Neural cell (in vitro differentiated cells): ENCODE data around the gene ITGAX. TPM values are rescaled to one million over a fixed set of nuclear protein-coding genes. Genes with fewer than 3 reads are reported as not detected.

Experiments used
- H2AFZ ChIP-seq: fragments of 200-600, 300-800 bp; sonication (generic), shearing (Covaris generic); 2 replicates; pipeline ENCODE4 v1.6.0; 2014; ENCODE audit warnings: low read depth, mild to moderate bottlenecking, antibody characterized with exemption, low read length, moderate library complexity
- H3F3A ChIP-seq: fragments of 200-600 bp; shearing (Covaris generic); 2 replicates; pipeline ENCODE4 v1.6.1; 2016; ENCODE audit warnings: mild to moderate bottlenecking, moderate library complexity, mixed read lengths, antibody characterized with exemption, low read length; ENCODE audit not compliant: insufficient read depth, poor library complexity, severe bottlenecking
- H3K27ac ChIP-seq: fragments of 200-600, 300-800 bp; sonication (generic), shearing (Covaris generic); 2 replicates; pipeline ENCODE4 v1.5.1; 2014; ENCODE audit warnings: mild to moderate bottlenecking, low read length, moderate library complexity
- H3K27me3 ChIP-seq: fragments of 300-800, 200-600 bp; sonication (generic), shearing (Covaris generic); 2 replicates; pipeline ENCODE4 v1.6.0; 2014; ENCODE audit warnings: mild to moderate bottlenecking, low read depth, low read length, moderate library complexity; ENCODE audit not compliant: insufficient read depth
- H3K36me3 ChIP-seq: fragments of 300-800, 200-600 bp; sonication (generic), shearing (Covaris generic); 2 replicates; pipeline ENCODE4 v1.5.1; 2014; ENCODE audit warnings: mild to moderate bottlenecking, antibody characterized with exemption, low read length, moderate library complexity; ENCODE audit not compliant: insufficient read depth
- H3K4me2 ChIP-seq: fragments of 300-800, 200-600 bp; sonication (generic), shearing (Covaris generic); 2 replicates; pipeline ENCODE4 v1.6.0; 2014; ENCODE audit warnings: mild to moderate bottlenecking, low read length
- H3K4me3 ChIP-seq: fragments of 300-800, 200-600 bp; sonication (generic), shearing (Covaris generic); 2 replicates; pipeline ENCODE4 v1.5.1; 2014; ENCODE audit warnings: mild to moderate bottlenecking, low read length, moderate library complexity
- H3K79me2 ChIP-seq: fragments of 200-600 bp; shearing (Covaris generic); replicated peaks from 2 replicates; pipeline ENCODE4 v1.6.0; 2014; ENCODE audit warnings: mild to moderate bottlenecking, low read length, moderate library complexity; ENCODE audit not compliant: insufficient read depth
- H3K9ac ChIP-seq: fragments of 300-800, 200-600 bp; sonication (generic), shearing (Covaris generic); 2 replicates; pipeline ENCODE4 v1.6.1; 2016; ENCODE audit warnings: mild to moderate bottlenecking, low read length, mixed read lengths
- H3K9me2 ChIP-seq: fragments of 200-600 bp; shearing (Covaris generic); 2 replicates; pipeline ENCODE4 v1.6.1; 2016; ENCODE audit warnings: mild to moderate bottlenecking, low read length, mixed read lengths; ENCODE audit not compliant: insufficient read depth
- H3K9me3 ChIP-seq: fragments of 200-600, 300-800 bp; sonication (generic), shearing (Covaris generic); 2 replicates; pipeline ENCODE4 v1.6.1; 2016; ENCODE audit warnings: mild to moderate bottlenecking, mixed run types, low read length, moderate library complexity, mixed read lengths
- H4K20me1 ChIP-seq: fragments of 200-600 bp; shearing (Covaris generic); 2 replicates; pipeline ENCODE4 v1.6.1; 2016; ENCODE audit warnings: mild to moderate bottlenecking, mixed run types; ENCODE audit not compliant: insufficient read depth
- EP300 ChIP-seq: fragments of 450-650 bp; conservative IDR thresholded peaks from 2 replicates; pipeline ENCODE4 v1.6.1; 2014; ENCODE audit warnings: antibody characterized with exemption, mild to moderate bottlenecking, moderate library complexity; ENCODE audit not compliant: poor library complexity, severe bottlenecking
- EZH2 ChIP-seq: fragments of 200-600, 300-800 bp; shearing (Covaris generic), sonication (generic); IDR thresholded peaks from 2 replicates; pipeline ENCODE4 v1.6.1; 2014; ENCODE audit warnings: antibody characterized with exemption, low read length, borderline replicate concordance, mild to moderate bottlenecking; ENCODE audit not compliant: insufficient read depth, poor library complexity, severe bottlenecking
- MXI1 ChIP-seq: fragments of 450-650 bp; conservative IDR thresholded peaks from 2 replicates; pipeline ENCODE4 v1.6.1; 2014; ENCODE audit warnings: antibody characterized with exemption, mild to moderate bottlenecking; ENCODE audit not compliant: poor library complexity, severe bottlenecking
- POLR2AphosphoS5 ChIP-seq: IDR thresholded peaks from 2 replicates; pipeline ENCODE4 v1.6.1; 2012
- RAD21 ChIP-seq: fragments of 450-650 bp; conservative IDR thresholded peaks from 2 replicates; pipeline ENCODE4 v1.6.1; 2014; ENCODE audit warnings: antibody characterized with exemption, mild to moderate bottlenecking, moderate library complexity
- SMC3 ChIP-seq: fragments of 450-650 bp; conservative IDR thresholded peaks from 2 replicates; pipeline ENCODE4 v1.6.1; 2014; ENCODE audit warnings: antibody characterized with exemption, mild to moderate bottlenecking, moderate library complexity; ENCODE audit not compliant: poor library complexity
- TAF1 ChIP-seq: IDR thresholded peaks from 2 replicates; pipeline ENCODE4 v1.6.1; 2012; ENCODE audit warnings: low read depth
- polyA plus RNA-seq: library from polyadenylated mRNA; depleted of rRNA; stranded (reverse); fragments of >200 nt; gene quantifications from 2 replicates; pipeline ENCODE4 v1.2.3, GENCODE V29; 2014
- TF ChIP-seq, protein P1 (sequence below): fragments of 450-650 bp; IDR thresholded peaks from 2 replicates; pipeline ENCODE4 v1.5.1; 2014; ENCODE audit warnings: antibody characterized with exemption, mild to moderate bottlenecking, moderate library complexity; ENCODE audit not compliant: poor library complexity, severe bottlenecking
- TF ChIP-seq, protein P2 (sequence below): IDR thresholded peaks from 2 replicates; pipeline ENCODE4 v1.6.1; 2012; ENCODE audit warnings: borderline replicate concordance

The ITGAX gene
- polyA plus RNA-seq, 1 donor from 2014 or later: not detected

DNA sequence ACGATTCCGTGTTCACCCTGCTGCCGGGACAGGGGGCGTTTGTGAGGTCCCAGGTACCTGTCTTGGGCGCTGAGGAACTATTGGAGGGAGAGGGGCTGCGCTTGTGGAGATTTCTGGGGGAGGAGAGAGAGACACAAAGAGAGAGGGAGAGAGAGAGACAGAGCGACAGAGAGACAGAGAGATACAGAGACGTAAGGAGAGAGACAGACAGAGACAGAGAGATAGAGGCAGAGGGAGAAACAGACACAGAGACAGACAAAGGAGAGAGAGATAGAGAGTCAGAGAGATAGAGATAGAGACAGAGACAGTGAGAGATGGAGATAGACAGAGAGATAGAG, 24.5 kb upstream of the ITGAX start:
- no peak overlapping the region for H3K27ac ChIP-seq
- no peak overlapping the region for H3K4me3 ChIP-seq
- H2AFZ ChIP-seq: no peak overlapping the region
- H3K79me2 ChIP-seq: no peaks in the 10 kb centered on the region
- H3K4me2 ChIP-seq: no peak overlapping the region
- H3K9me2 ChIP-seq: no peaks in the 10 kb centered on the region
- peaks cover 26% of the 10 kb centered on the region for H3K27me3 ChIP-seq
- no peaks in the 10 kb centered on the region for H3K9me3 ChIP-seq
- TF ChIP-seq, protein P1, sequence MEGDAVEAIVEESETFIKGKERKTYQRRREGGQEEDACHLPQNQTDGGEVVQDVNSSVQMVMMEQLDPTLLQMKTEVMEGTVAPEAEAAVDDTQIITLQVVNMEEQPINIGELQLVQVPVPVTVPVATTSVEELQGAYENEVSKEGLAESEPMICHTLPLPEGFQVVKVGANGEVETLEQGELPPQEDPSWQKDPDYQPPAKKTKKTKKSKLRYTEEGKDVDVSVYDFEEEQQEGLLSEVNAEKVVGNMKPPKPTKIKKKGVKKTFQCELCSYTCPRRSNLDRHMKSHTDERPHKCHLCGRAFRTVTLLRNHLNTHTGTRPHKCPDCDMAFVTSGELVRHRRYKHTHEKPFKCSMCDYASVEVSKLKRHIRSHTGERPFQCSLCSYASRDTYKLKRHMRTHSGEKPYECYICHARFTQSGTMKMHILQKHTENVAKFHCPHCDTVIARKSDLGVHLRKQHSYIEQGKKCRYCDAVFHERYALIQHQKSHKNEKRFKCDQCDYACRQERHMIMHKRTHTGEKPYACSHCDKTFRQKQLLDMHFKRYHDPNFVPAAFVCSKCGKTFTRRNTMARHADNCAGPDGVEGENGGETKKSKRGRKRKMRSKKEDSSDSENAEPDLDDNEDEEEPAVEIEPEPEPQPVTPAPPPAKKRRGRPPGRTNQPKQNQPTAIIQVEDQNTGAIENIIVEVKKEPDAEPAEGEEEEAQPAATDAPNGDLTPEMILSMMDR: no peak
- no peak for TF ChIP-seq EZH2
- no peak for TF ChIP-seq TAF1
- no peak for TF ChIP-seq SMC3
- TF ChIP-seq, protein P2, sequence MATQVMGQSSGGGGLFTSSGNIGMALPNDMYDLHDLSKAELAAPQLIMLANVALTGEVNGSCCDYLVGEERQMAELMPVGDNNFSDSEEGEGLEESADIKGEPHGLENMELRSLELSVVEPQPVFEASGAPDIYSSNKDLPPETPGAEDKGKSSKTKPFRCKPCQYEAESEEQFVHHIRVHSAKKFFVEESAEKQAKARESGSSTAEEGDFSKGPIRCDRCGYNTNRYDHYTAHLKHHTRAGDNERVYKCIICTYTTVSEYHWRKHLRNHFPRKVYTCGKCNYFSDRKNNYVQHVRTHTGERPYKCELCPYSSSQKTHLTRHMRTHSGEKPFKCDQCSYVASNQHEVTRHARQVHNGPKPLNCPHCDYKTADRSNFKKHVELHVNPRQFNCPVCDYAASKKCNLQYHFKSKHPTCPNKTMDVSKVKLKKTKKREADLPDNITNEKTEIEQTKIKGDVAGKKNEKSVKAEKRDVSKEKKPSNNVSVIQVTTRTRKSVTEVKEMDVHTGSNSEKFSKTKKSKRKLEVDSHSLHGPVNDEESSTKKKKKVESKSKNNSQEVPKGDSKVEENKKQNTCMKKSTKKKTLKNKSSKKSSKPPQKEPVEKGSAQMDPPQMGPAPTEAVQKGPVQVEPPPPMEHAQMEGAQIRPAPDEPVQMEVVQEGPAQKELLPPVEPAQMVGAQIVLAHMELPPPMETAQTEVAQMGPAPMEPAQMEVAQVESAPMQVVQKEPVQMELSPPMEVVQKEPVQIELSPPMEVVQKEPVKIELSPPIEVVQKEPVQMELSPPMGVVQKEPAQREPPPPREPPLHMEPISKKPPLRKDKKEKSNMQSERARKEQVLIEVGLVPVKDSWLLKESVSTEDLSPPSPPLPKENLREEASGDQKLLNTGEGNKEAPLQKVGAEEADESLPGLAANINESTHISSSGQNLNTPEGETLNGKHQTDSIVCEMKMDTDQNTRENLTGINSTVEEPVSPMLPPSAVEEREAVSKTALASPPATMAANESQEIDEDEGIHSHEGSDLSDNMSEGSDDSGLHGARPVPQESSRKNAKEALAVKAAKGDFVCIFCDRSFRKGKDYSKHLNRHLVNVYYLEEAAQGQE: no peak
- no peak for TF ChIP-seq POLR2AphosphoS5
- no peak for TF ChIP-seq RAD21
- no peak for TF ChIP-seq EP300
- no peak for TF ChIP-seq MXI1
- H3K9ac ChIP-seq: no peak overlapping the region
- no peaks in the 10 kb centered on the region for H4K20me1 ChIP-seq
- no peaks in the 10 kb centered on the region for H3F3A ChIP-seq
- no peaks in the 10 kb centered on the region for H3K36me3 ChIP-seq

DNA sequence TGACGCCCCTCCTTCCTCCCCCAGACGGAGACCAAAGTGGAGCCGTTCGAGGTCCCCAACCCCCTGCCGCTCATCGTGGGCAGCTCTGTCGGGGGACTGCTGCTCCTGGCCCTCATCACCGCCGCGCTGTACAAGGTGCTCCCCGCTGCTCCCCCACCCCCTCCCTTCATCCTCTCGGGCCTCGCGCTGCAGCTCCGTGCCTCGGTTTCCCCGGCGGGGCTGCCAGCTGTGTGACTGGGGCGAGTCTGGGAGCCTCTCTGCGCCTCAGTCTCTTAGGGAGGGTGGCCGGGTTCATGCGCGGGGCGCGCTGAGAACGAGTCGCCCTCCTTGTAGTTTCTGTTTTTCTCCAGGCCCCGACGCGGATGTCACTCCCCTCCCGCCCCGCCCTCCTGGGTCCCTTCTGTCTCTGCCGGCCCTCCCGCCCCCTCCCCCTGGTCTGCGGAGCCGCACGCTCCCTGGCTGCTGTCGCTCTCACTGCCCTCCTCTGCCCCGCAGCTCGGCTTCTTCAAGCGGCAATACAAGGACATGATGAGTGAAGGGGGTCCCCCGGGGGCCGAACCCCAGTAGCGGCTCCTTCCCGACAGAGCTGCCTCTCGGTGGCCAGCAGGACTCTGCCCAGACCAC, 23.7 kb upstream of the ITGAX start:
- Histone ChIP-seq H3F3A (no peaks in the 10 kb centered on the region), H2AFZ (no peak overlapping the region), H3K9ac (no peak overlapping the region), H3K4me3 (no peak overlapping the region), H3K79me2 (no peaks in the 10 kb centered on the region), H3K27me3 (peaks cover 26% of the 10 kb centered on the region), H3K27ac (no peak overlapping the region), H3K9me3 (no peaks in the 10 kb centered on the region), H4K20me1 (no peaks in the 10 kb centered on the region), H3K9me2 (no peaks in the 10 kb centered on the region), H3K36me3 (no peaks in the 10 kb centered on the region), H3K4me2 (no peak overlapping the region)
- TF ChIP-seq SMC3 (no peak), EZH2 (no peak), MXI1 (no peak), POLR2AphosphoS5 (no peak), EP300 (no peak), RAD21 (no peak), TAF1 (no peak)
- TF ChIP-seq, protein P2: no peak
- TF ChIP-seq, protein P1: no peak
